K562 (cell line): ENCODE data around the gene VSIG10L. TPM values are rescaled to one million over a fixed set of nuclear protein-coding genes. Genes with fewer than 3 reads are reported as not detected.

Experiments used
- ATAC-seq: fragments of 200-7000 bp; cut with Tn5 transposase; 3 replicates; pipeline ENCODE4 v1.9.1; 2020; ENCODE audit warnings: moderate library complexity
- BruUV-seq: library from RNA; stranded (reverse); fragments of 400-500 nt; replicated peaks from 2 replicates; lab custom pipeline; 2021; lab: Mats Ljungman, UMichigan
- CTCF ChIA-PET: fragments of 300-600 bp; formaldehyde crosslinking; extraction: SDS; loops from one replicate; lab custom pipeline; 2021; ENCODE audit warnings: low intra/inter-chr PET ratio; lab: Yijun Ruan, JAX
- POLR2A ChIA-PET: fragments of 300-600, 350-650 bp; sonication (Branson Sonifier 250); formaldehyde crosslinking; extraction: SDS; loops from one replicate; lab custom pipeline; 2021; ENCODE audit warnings: antibody characterized with exemption, inconsistent platforms; lab: Yijun Ruan, JAX
- DNase-seq, 4 experiments: peaks; one replicate each; pipeline versions ENCODE4 v3.0.0 to v3.0.0-alpha.2; 2011 to 2018; ENCODE audit warnings: low spot score in 3 of 4, mixed read lengths in 3 of 4; ENCODE audit errors: extremely low read depth in 1 of 4
- FAIRE-seq: peaks from 2 replicates; lab custom pipeline; 2011; peaks lifted over from hg19 to GRCh38; lab: Jason Lieb, UNC
- H2AFZ ChIP-seq: 2 replicates; pipeline ENCODE4 v1.6.0; 2011; ENCODE audit warnings: low read depth, low read length, control low read depth, inconsistent platforms
- H3K27ac ChIP-seq: fragments of 200-600 bp; 3 replicates; pipeline ENCODE4 v1.8.0; 2011; ENCODE audit warnings: low read depth, mild to moderate bottlenecking, control low read depth, inconsistent platforms, low read length, moderate library complexity, mixed read lengths; ENCODE audit errors: extremely low read depth
- H3K27me3 ChIP-seq, 2 experiments: fragments of 300-600 bp in 1 of 2; 2 replicates in 1 of 2; 3 replicates in 1 of 2; pipeline versions ENCODE4 v1.6.0 to v1.8.0; 2011; ENCODE audit warnings: inconsistent platforms in 2 of 2, low read length in 2 of 2, mild to moderate bottlenecking in 1 of 2, mixed read lengths in 1 of 2, moderate library complexity in 1 of 2; ENCODE audit not compliant: control insufficient read depth in 2 of 2, insufficient read depth in 2 of 2
- H3K36me3 ChIP-seq: fragments of 300-600 bp; 3 replicates; pipeline ENCODE4 v1.8.0; 2011; ENCODE audit warnings: mild to moderate bottlenecking, low read length, inconsistent platforms; ENCODE audit not compliant: control insufficient read depth, insufficient read depth
- H3K4me1 ChIP-seq, 2 experiments: fragments of 200-600 bp in 1 of 2; replicated peaks in 1 of 2; 2 replicates in 1 of 2; 3 replicates in 1 of 2; pipeline versions ENCODE4 v1.5.1 to v1.8.0; 2011; ENCODE audit warnings: inconsistent platforms in 2 of 2, low read length in 2 of 2, mild to moderate bottlenecking in 1 of 2, mixed read lengths in 1 of 2, moderate library complexity in 1 of 2; ENCODE audit not compliant: control insufficient read depth in 2 of 2, insufficient read depth in 2 of 2
- H3K4me2 ChIP-seq: 2 replicates; pipeline ENCODE4 v1.6.1; 2011; ENCODE audit warnings: low read length, control low read depth, inconsistent platforms, mixed read lengths; ENCODE audit not compliant: insufficient read depth
- H3K4me3 ChIP-seq: fragments of 200-600 bp; sonication (generic), shearing (Covaris generic); 2 replicates; pipeline ENCODE4 v1.5.1; 2016; ENCODE audit warnings: control low read depth, inconsistent platforms
- H3K79me2 ChIP-seq: fragments of 200-600 bp; 3 replicates; pipeline ENCODE4 v1.8.0; 2011; ENCODE audit warnings: low read length, inconsistent platforms; ENCODE audit not compliant: control insufficient read depth, insufficient read depth
- H3K9ac ChIP-seq, 2 experiments: 2 replicates each; pipeline versions ENCODE4 v1.6.0 to v1.6.1; 2011; ENCODE audit warnings: low read depth in 2 of 2, low read length in 2 of 2, control low read depth in 1 of 2, inconsistent platforms in 1 of 2, mild to moderate bottlenecking in 1 of 2, mixed read lengths in 1 of 2; ENCODE audit not compliant: insufficient read depth in 1 of 2
- H3K9me1 ChIP-seq: one replicate; pipeline ENCODE4 v1.6.0; 2011; ENCODE audit warnings: inconsistent platforms, mild to moderate bottlenecking, low read length, moderate library complexity; ENCODE audit not compliant: control insufficient read depth, insufficient read depth
- H3K9me3 ChIP-seq: replicated peaks from 2 replicates; pipeline ENCODE4 v1.5.1; 2011; ENCODE audit warnings: low read depth, low read length, inconsistent platforms; ENCODE audit not compliant: control insufficient read depth, insufficient read depth
- H4K20me1 ChIP-seq: replicated peaks from 2 replicates; pipeline ENCODE4 v1.6.1; 2011; ENCODE audit warnings: low read length, inconsistent platforms, mixed read lengths; ENCODE audit not compliant: control insufficient read depth, insufficient read depth
- BCLAF1 ChIP-seq, 2 experiments: fragments of 450-650 bp in 1 of 2; IDR thresholded peaks; 2 replicates each; pipeline ENCODE4 v1.6.1; 2011 to 2017; ENCODE audit warnings: low read depth in 2 of 2, antibody characterized with exemption in 1 of 2, borderline replicate concordance in 1 of 2, low read length in 1 of 2, mild to moderate bottlenecking in 1 of 2, mixed read lengths in 1 of 2; ENCODE audit not compliant: control insufficient read depth in 1 of 2
- BHLHE40 ChIP-seq: IDR thresholded peaks from 2 replicates; pipeline ENCODE4 v1.6.1; 2011; ENCODE audit warnings: low read length, improper control_type of control experiment
- CAMTA2 ChIP-seq: fragments of 250-450 bp; sonication (Bioruptor Pico); conservative IDR thresholded peaks from 2 replicates; pipeline ENCODE4 v1.5.1; 2022
- CBX5 ChIP-seq: IDR thresholded peaks from 2 replicates; pipeline ENCODE4 v1.6.1; 2014; ENCODE audit warnings: low read depth, borderline replicate concordance
- CCNT2 ChIP-seq: IDR thresholded peaks from 2 replicates; pipeline ENCODE4 v1.6.1; 2011; ENCODE audit warnings: borderline replicate concordance, low read depth, mild to moderate bottlenecking, moderate library complexity, mixed read lengths, low read length; ENCODE audit not compliant: insufficient read length; ENCODE audit errors: extremely low read depth
- CXXC5 ChIP-seq: fragments of 250-450 bp; sonication (Bioruptor Pico); IDR thresholded peaks from 2 replicates; pipeline ENCODE4 v1.8.0; 2022; ENCODE audit warnings: inconsistent platforms, mild to moderate bottlenecking, moderate library complexity
- EP300 ChIP-seq: IDR thresholded peaks from 2 replicates; pipeline ENCODE4 v1.6.1; 2012; ENCODE audit warnings: low read length, improper control_type of control experiment
- GATA2 ChIP-seq: sonication (generic); formaldehyde crosslinking; IDR thresholded peaks from 2 replicates; pipeline ENCODE4 v1.4.0; 2020; ENCODE audit warnings: mild to moderate bottlenecking, missing genetic modification reagents
- GTF2B ChIP-seq: IDR thresholded peaks from 2 replicates; pipeline ENCODE4 v1.6.1; 2011; ENCODE audit not compliant: insufficient read length; ENCODE audit errors: extremely low read depth
- HIVEP1 ChIP-seq: fragments of 250-450 bp; sonication (Bioruptor Pico); IDR thresholded peaks from 2 replicates; pipeline ENCODE4 v1.4.0; 2020; ENCODE audit warnings: mild to moderate bottlenecking
- HOMEZ ChIP-seq: fragments of 250-450 bp; sonication (Bioruptor Pico); IDR thresholded peaks from 2 replicates; pipeline ENCODE4 v1.4.0; 2020; ENCODE audit warnings: mild to moderate bottlenecking, moderate library complexity
- IRF9 ChIP-seq: fragments of 450-650 bp; IDR thresholded peaks from 2 replicates; pipeline ENCODE4 v1.6.1; 2016; ENCODE audit warnings: missing biosample characterization, missing genetic modification characterization
- PCBP2 ChIP-seq: fragments of 200-400 bp; formaldehyde crosslinking; IDR thresholded peaks from 2 replicates; pipeline ENCODE4 v1.6.1; 2018; ENCODE audit warnings: low read length, low read depth, mild to moderate bottlenecking, moderate library complexity; ENCODE audit not compliant: poor library complexity, severe bottlenecking
- PKNOX1 ChIP-seq: fragments of 450-650 bp; IDR thresholded peaks from 2 replicates; pipeline ENCODE4 v1.6.1; 2016
- TRIM24 ChIP-seq, 2 experiments: fragments of 450-650 bp; IDR thresholded peaks; 2 replicates each; pipeline ENCODE4 v1.6.1; 2016
- WGBS: fragments of 100-300 bp; shearing (Covaris generic); methylation state at CpG from one replicate; pipeline ENCODE4 v1.1.6; 2016; ENCODE audit warnings: low coverage, mixed read lengths; ENCODE audit not compliant: insufficient coverage; ENCODE audit errors: missing lambda C conversion rate; 5-methylcytosine and 5-hydroxymethylcytosine counted together
- in situ Hi-C: fragments of 300-500 bp; cut with MboI; formaldehyde crosslinking; loops from 4 replicates; pipeline ENCODE4 v1.15.0; 2018; ENCODE audit warnings: inconsistent platforms, mixed read lengths
- intact Hi-C: fragments of 100-400 bp; cut with micrococcal nuclease; formaldehyde crosslinking; loops from 2 replicates; pipeline ENCODE4 v1.14.2; 2022
- polyA plus RNA-seq, 8 experiments: library from polyadenylated mRNA; depleted of rRNA in 4 of 8; stranded (reverse) in 5 of 8; unstranded in 3 of 8; fragments of >200 nt; fragmentation: Nextera tagmentation in 2 of 8; fragmentation: Illumina TruSeq in 1 of 8; extraction: Ambion mirVana in 2 of 8; extraction: Trizol in 1 of 8; gene quantifications; 2 replicates each; pipeline versions ENCODE4 v1.2.1 to v1.2.3, GENCODE V29; 2011 to 2014; ENCODE audit warnings: inconsistent platforms in 1 of 8, missing spikeins in 1 of 8
- total RNA-seq, 7 experiments: library from RNA; depleted of rRNA in 6 of 7; stranded (reverse); fragments of >200 nt in 6 of 7; fragmentation: Illumina TruSeq in 2 of 7; extraction: Trizol in 2 of 7; gene quantifications; 2 replicates each; pipeline versions ENCODE4 v1.2.1 to v1.2.3, GENCODE V29; 2011 to 2021; ENCODE audit warnings: low replicate concordance in 1 of 7

VSIG10L gene
- total and polyA plus RNA-seq, 9 of the 15 experiments (the other 6 are each of a cell fraction or from before 2014, with no cell fraction given) = 1.1 to 7.6 (median 2.2) TPM

GRCh38 chr19:51354742-51355148 lies 12.8 kb upstream of the VSIG10L start:
- Histone ChIP-seq H3K27me3 (no peaks in the 10 kb centered on the region), H3K9me3 (no peaks in the 10 kb centered on the region), H3K36me3 (peaks cover 39% of the 10 kb centered on the region), H4K20me1 (0 out of 2 replicates have a peak, but pooled peaks cover 4% of the 10 kb centered on the region), H3K79me2 (peaks cover 13% of the 10 kb centered on the region), H3K4me1 (peaks cover 23 to 32% of the 10 kb centered on the region in 2 experiments), H3K9me1 (peaks cover 5% of the 10 kb centered on the region), H3K4me3 (no peak overlapping the region), H2AFZ (no peak overlapping the region), H3K4me2 (peak overlapping the region; percentile 32), H3K9ac (0 out of 4 replicates have a peak overlapping the region, but pooled peaks of 1 of the 2 experiments have one; percentile 6), H3K27ac (peak overlapping the region; percentile 32; the same call in 1 of the 3 replicates)
- no peak for DNase-seq
- intact Hi-C loops = loop anchor here (5.0 kb wide), 1 partner anchor 38 kb away; the partner anchor contains the start of gene C19orf84
- ChIA-PET POLR2A (interaction anchor here (0.8 to 1.7 kb wide), 5 partner anchors 9 to 14 kb away, joined by 3 to 7 read pairs (median 4); partner anchors contain the start of gene ETFB), CTCF (no interaction called here)
- WGBS = 14% methylated on average over 8 of the region's 8 CpGs
- ATAC-seq = no peak
- no TSS peak for BruUV-seq
- FAIRE-seq = peak; percentile 35
- in situ Hi-C loops = no loop called here
- TF ChIP-seq CBX5 = no peak
- no peak for TF ChIP-seq GTF2B
- TF ChIP-seq TRIM24 (IDR thresholded peaks at IDR 0.05) = no peak
- TF ChIP-seq HIVEP1 (CRISPR knock-in tag) = no peak
- TF ChIP-seq CAMTA2 (CRISPR knock-in tag) = no peak
- TF ChIP-seq BHLHE40 = no peak
- TF ChIP-seq PCBP2 = no peak
- TF ChIP-seq IRF9 (tag) = no peak
- TF ChIP-seq CCNT2 = no peak
- no peak for TF ChIP-seq EP300
- TF ChIP-seq HOMEZ = no peak
- peak; percentile 50; the same call in 1 of the 2 replicates for TF ChIP-seq CXXC5 (CRISPR knock-in tag)
- TF ChIP-seq BCLAF1 (IDR thresholded peaks at IDR 0.05; ENCODE audit: borderline replicate concordance in 1 of 2, control insufficient read depth in 1 of 2, low read depth in 2 of 2, low read length in 1 of 2) = no peak
- TF ChIP-seq GATA2 (CRISPR knock-in tag) = 0 out of 2 replicates have a peak, but pooled peaks have one; percentile 9
- TF ChIP-seq PKNOX1 = peak; percentile 89
